ENCODE results near the gene SPOCK1. TPM values are rescaled to one million over a fixed set of nuclear protein-coding genes. Genes with fewer than 3 reads are reported as not detected.
A peak's percentile ranks its signal among the peaks of the same experiment; 100 is the strongest.

The SPOCK1 gene
- polyA plus RNA-seq, 1 experiment, result 304 TPM

- ChIA-PET POLR2A (no interaction called here), CTCF (interaction anchor here (1.2 kb wide), 1 partner anchor 10 kb away, joined by 6 read pairs; no protein-coding TSS in a partner anchor)
- Histone ChIP-seq H3K27me3 (ENCODE audit: control insufficient read depth, insufficient read depth, low read length) (no peaks in the 10 kb centered on the region), H3K36me3 (ENCODE audit: control insufficient read depth, insufficient read depth, low read length) (no peaks in the 10 kb centered on the region), H3K4me3 (ENCODE audit: low read depth, low read length) (no peak overlapping the region)
- DNase-seq (ENCODE audit: low read depth), result no peak
- no peak for TF ChIP-seq CTCF (IDR thresholded peaks at IDR 0.05; ENCODE audit: insufficient read depth, low read depth, low read length)
Measured at GRCh38 chr5:137226081-137226480, 273.0 kb downstream of the SPOCK1 start.

DNA sequence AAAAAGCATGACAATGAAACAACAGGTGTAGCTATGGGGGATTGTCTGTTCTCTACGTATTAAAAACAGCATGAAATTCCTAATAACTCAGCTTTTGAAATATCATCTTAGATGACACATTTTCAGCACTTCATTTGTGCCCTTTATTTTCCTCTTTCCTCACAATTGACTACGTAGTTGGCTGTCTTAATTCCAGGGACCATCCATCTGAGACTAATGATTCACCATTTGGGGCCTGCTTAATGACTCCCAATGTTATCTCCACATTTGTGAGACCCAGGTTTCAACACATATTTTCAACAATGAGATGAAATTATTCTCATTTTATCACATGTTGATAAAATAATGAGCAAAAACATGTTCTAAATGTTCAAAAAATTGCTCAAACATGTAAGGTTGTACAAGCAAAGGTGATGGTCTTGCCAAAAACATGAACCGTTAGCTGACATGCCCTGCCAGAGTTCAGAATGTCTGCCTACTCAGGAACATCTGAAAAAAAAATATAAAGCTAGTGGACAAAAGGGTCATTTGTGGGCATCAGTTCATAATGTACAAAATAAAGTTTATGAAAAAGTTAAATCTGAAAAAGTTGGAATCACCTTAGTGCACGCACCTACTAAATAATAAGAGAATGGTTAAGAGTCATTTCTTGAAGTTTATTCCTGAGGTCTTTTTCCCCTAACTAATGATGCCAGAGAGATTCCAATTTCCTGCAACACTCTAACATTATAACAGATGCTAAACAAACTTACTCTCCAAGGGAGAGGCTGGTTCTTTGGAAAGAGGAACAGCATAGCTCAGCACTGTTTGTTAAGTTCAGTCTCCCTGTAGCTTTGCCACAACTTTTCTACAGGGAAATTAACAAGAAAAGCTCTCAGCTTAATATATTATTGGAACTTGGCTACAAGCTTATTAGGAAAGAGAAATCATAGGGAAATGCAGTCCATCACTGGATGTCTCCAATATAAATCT, 275.5 kb downstream of the SPOCK1 start:
- ChIA-PET CTCF (interaction anchor here (0.7 to 1.3 kb wide), 4 partner anchors 17 to 148 kb away, joined by 3 to 4 read pairs (median 3); no protein-coding TSS in a partner anchor), POLR2A (no interaction called here)
- no peak for TF ChIP-seq CTCF (IDR thresholded peaks at IDR 0.05; ENCODE audit: insufficient read depth, low read depth, low read length)
- H3K27me3 ChIP-seq (ENCODE audit: control insufficient read depth, insufficient read depth, low read length), result no peaks in the 10 kb centered on the region
- H3K36me3 ChIP-seq (ENCODE audit: control insufficient read depth, insufficient read depth, low read length), result no peaks in the 10 kb centered on the region
- DNase-seq (ENCODE audit: low read depth), result no peak
- H3K4me3 ChIP-seq (ENCODE audit: low read depth, low read length), result no peak overlapping the region

- CTCF ChIA-PET, result interaction anchor here (0.6 kb wide), 1 partner anchor 417 kb away, joined by 4 read pairs; no protein-coding TSS in a partner anchor
- POLR2A ChIA-PET, result no interaction called here
- no peak overlapping the region for H3K4me3 ChIP-seq (ENCODE audit: low read depth, low read length)
- no peaks in the 10 kb centered on the region for H3K36me3 ChIP-seq (ENCODE audit: control insufficient read depth, insufficient read depth, low read length)
- DNase-seq (ENCODE audit: low read depth), result no peak
- H3K27me3 ChIP-seq (ENCODE audit: control insufficient read depth, insufficient read depth, low read length), result no peaks in the 10 kb centered on the region
- TF ChIP-seq CTCF (IDR thresholded peaks at IDR 0.05; ENCODE audit: insufficient read depth, low read depth, low read length), result no peak
Measured at GRCh38 chr5:137221943-137222342, 277.2 kb downstream of the SPOCK1 start.

- peak; percentile 65 for TF ChIP-seq CTCF (IDR thresholded peaks at IDR 0.05; ENCODE audit: insufficient read depth, low read depth, low read length)
- POLR2A ChIA-PET, result no interaction called here
- CTCF ChIA-PET, result no interaction called here
- DNase-seq (ENCODE audit: low read depth), result peak; percentile 54
- Histone ChIP-seq H3K27me3 (ENCODE audit: control insufficient read depth, insufficient read depth, low read length) (no peaks in the 10 kb centered on the region), H3K36me3 (ENCODE audit: control insufficient read depth, insufficient read depth, low read length) (no peaks in the 10 kb centered on the region), H3K4me3 (ENCODE audit: low read depth, low read length) (no peak overlapping the region)
Measured at GRCh38 chr5:137220523-137220927, 278.6 kb downstream of the SPOCK1 start.

GRCh38 chr5:137218896-137219295, 280.2 kb downstream of the SPOCK1 start:
- no peak for TF ChIP-seq CTCF (IDR thresholded peaks at IDR 0.05; ENCODE audit: insufficient read depth, low read depth, low read length)
- no peak overlapping the region for H3K4me3 ChIP-seq (ENCODE audit: low read depth, low read length)
- ChIA-PET CTCF (interaction anchor here (0.8 to 2.8 kb wide), 10 partner anchors 10 to 416 kb away, joined by 3 to 16 read pairs (median 5); no protein-coding TSS in a partner anchor), POLR2A (no interaction called here)
- H3K27me3 ChIP-seq (ENCODE audit: control insufficient read depth, insufficient read depth, low read length), result no peaks in the 10 kb centered on the region
- DNase-seq (ENCODE audit: low read depth), result no peak
- H3K36me3 ChIP-seq (ENCODE audit: control insufficient read depth, insufficient read depth, low read length), result no peaks in the 10 kb centered on the region
